Fibroblast of villous mesenchyme (primary cell): ENCODE measurements around the gene MCC. TPM values are rescaled to one million over a fixed set of nuclear protein-coding genes. Genes with fewer than 3 reads are reported as not detected.

Experiments
- DNase-seq: peaks from one replicate; pipeline ENCODE4 v3.0.0-alpha.2; 2010; ENCODE audit warnings: low read depth
- H3K4me3 ChIP-seq: 2 replicates; pipeline ENCODE4 v1.5.1; 2011; ENCODE audit warnings: low read depth, mild to moderate bottlenecking, low read length
- CTCF ChIP-seq: IDR thresholded peaks from 2 replicates; pipeline ENCODE4 v1.5.1; 2012; ENCODE audit warnings: low read depth, mild to moderate bottlenecking, low read length; ENCODE audit not compliant: insufficient read depth
- total RNA-seq: library from RNA; depleted of rRNA; stranded (reverse); fragments of >200 nt; gene quantifications from 2 replicates; pipeline ENCODE4 v1.2.3, GENCODE V29; 2012

MCC gene
- total RNA-seq, 1 donor, result 37.6 TPM

- DNase-seq, result no peak
- H3K4me3 ChIP-seq, result no peak overlapping the region
- TF ChIP-seq CTCF, result no peak
Measured at GRCh38 chr5:113102121-113102531, 386.1 kb downstream of the MCC start.

- no peak for TF ChIP-seq CTCF
- no peak overlapping the region for H3K4me3 ChIP-seq
- no peak for DNase-seq
Measured at GRCh38 chr5:113100981-113101380, 387.3 kb downstream of the MCC start.

GRCh38 chr5:113099822-113100221 is 388.4 kb downstream of the MCC start:
- no peak overlapping the region for H3K4me3 ChIP-seq
- DNase-seq, result no peak
- no peak for TF ChIP-seq CTCF

GRCh38 chr5:113098378-113098777 is 389.9 kb downstream of the MCC start:
- no peak for DNase-seq
- no peak for TF ChIP-seq CTCF
- H3K4me3 ChIP-seq, result no peak overlapping the region

GRCh38 chr5:113095831-113096230 is 392.4 kb downstream of the MCC start:
- H3K4me3 ChIP-seq, result no peak overlapping the region
- TF ChIP-seq CTCF, result no peak
- no peak for DNase-seq

GRCh38 chr5:113093558-113093957 is 394.7 kb downstream of the MCC start:
- DNase-seq, result no peak
- H3K4me3 ChIP-seq, result no peak overlapping the region
- no peak for TF ChIP-seq CTCF

- DNase-seq, result peak; percentile 55
- H3K4me3 ChIP-seq, result no peak overlapping the region
- TF ChIP-seq CTCF, result no peak
Measured at GRCh38 chr5:113092683-113093082, 395.6 kb downstream of the MCC start.
